ENCODE measurements around the gene CDH8. TPM values are rescaled to one million over a fixed set of nuclear protein-coding genes. Genes with fewer than 3 reads are reported as not detected.

Gene CDH8
- total RNA-seq, 1 experiment from 2014 or later, result not detected

DNA sequence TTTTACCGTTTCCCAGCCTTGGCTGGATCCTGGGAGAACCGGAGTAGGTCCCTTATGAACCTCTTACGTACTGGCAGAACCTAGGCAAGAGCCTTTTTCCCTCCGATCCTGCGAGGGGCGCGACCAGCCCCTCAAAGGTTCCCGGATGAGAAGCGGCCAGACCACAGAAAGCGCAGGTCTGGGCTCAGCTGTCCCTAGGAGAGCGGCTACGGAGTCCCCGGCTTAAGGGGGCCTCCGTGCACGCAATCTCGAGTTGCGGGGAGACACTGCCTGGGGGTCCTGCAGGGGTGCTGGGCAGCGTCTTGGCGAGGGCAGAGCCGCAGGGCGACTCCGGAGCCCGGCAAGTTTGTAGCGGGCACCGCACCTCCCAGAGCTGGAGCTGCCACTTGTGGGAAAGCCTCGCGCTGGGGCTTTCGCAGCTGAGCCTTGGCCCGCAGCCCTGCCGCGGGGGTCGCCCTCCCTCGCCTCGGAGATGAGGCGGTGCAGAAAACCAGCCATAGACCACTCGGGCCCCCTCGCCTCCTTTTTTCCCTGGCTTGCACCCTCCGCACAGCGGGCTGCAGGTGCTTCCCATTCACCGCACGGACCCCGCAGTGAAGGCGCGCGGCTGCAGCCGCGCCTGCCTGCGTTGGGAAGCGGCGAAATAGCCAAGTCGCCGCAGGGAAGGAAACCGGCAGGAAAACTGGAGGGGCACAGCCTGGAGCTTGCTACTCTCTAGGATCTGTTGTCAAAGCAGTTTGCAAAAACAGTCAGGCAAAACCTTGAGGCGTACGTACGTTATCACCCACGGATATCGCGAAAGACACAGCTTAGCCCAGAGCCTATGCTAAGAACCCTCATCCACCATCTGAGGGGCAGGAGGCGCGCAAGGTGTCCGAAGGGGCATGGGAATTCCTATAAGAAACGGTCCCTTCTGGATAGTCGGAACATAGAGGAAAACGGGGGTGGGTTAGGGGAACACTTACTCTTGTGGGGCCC lies 834 bp downstream of the CDH8 start:
- in situ Hi-C loops (cut with HindIII; ENCODE audit: low pct_unique_long_range_greater_than_20kb, low sequenced_read_pairs), result no loop called here
- no peak for DNase-seq (ENCODE audit: low read depth)

DNA sequence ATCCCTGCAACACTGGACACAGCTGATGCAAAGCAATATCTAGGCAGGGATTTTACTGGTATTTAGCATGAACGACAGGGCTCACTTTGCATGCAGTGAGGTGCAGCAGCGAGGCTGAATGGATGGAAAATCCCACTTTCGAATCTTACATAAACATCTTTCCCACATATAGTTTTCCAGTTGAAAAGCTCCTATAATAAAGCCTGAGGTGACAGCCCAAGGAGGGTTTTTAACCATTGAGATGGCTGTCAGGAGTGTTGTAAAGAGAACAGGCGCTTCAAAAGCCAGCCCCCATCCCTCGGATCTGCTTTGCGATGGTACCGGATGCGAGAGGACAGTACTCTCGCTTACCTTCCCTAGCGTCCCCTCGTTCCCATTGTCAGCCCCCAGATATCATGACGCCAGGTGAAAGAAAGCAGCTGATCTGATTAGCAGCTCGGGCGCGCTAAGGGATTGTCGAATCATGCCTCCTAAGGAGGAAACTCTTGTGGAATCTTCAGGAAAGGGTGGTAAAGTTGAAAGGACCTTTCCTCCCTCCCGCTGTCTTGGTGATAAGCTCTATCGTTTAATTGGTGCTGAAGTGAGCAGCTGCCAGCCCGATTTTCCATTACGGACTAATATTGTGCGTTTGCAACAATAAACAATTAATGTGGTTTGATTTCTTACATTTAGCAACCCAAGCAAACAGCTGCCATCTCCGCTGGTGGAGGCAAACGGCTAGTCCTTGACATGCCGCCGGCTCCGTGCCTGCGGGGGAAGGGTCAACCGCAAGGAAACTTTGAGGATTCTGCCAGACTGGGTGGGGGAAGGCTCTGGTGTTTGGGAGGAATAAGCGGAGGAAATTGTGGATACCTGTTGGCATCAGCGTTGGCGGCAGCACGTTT lies 1.8 kb downstream of the CDH8 start:
- in situ Hi-C loops (cut with HindIII; ENCODE audit: low pct_unique_long_range_greater_than_20kb, low sequenced_read_pairs), result no loop called here
- no peak for DNase-seq (ENCODE audit: low read depth)

DNA sequence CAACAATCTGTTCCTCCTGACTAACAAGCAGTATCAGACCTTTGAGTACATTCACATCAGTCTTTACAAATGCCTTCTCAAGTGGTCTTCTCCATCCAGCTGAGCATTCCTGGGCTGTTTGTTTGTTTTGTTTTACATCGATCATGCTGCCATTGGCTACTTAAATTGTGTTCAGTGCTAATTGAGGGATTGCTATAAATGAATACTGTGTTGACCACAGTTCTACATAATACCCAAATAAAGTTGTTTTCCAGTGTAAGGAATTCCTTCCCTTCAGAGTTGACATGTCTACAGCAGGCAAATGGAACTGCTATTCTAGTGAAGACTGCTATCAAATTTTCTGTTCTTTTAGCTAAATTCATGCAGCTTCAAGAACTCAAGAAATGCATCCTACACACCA lies 3.2 kb downstream of the CDH8 start:
- in situ Hi-C loops (cut with HindIII; ENCODE audit: low pct_unique_long_range_greater_than_20kb, low sequenced_read_pairs), result no loop called here

DNA sequence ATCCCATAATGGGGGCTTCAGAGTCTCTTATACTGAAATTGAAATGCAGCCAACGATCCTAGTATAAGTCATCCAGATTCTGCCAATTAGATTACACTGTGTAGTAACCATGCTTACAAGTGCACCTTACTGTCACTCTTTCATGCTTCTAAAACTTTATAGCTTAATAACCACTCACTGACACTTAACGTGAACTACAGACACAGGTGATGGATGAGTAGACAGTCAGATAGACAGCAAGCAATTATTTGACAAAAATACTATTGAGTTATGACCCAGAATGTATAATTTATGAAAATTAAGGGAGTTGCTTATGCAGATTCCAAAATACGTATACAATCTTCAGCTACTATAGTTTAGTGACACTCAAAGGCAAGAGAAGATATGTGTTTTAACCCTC lies 6.3 kb downstream of the CDH8 start:
- in situ Hi-C loops (cut with HindIII; ENCODE audit: low pct_unique_long_range_greater_than_20kb, low sequenced_read_pairs), result no loop called here
- no peak for DNase-seq (ENCODE audit: low read depth)

More for the DNA sequence above, 3.2 kb downstream of the CDH8 start:
- DNase-seq (ENCODE audit: low read depth), result no peak

DNA sequence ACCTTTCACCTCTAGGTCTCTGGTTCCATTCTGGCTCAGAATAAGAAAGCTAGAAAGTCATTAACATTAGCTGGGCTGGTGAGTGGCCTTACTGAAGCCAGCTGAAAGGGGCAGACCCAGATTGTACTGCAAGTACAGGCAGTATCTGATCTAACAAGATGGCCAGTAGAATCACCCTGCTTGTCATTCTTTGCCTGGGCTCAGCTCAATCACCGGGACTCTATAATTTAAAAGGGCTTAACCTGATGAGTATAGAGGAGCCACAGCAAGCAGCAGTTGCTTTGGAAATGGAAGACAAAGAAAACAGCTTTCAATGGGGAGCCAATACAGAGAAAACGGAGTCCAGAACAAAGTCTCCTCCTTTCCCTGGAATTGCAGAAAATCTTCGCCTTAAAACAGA lies 13.6 kb downstream of the CDH8 start:
- in situ Hi-C loops (cut with HindIII; ENCODE audit: low pct_unique_long_range_greater_than_20kb, low sequenced_read_pairs), result no loop called here
- no peak for DNase-seq (ENCODE audit: low read depth)

DNA sequence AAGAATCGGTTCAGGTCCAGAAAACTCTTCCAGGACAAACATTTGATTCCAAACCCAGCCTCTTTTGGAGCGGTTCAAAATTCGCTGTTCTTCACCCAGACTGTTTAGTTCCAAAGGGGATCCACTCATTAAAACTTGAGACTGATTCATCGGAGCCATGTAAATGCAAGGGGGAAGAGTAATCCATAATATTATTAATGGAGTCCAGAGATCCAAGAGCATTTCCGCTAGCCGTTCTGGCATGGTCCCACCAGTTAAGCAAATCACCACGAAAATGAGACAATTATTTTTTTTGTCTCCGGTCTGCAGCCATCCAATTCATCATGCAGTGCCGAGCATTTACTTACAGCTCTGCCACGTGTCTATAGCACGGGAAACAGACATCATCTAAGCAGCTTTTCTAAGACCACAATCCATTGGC lies 15.1 kb downstream of the CDH8 start:
- in situ Hi-C loops (cut with HindIII; ENCODE audit: low pct_unique_long_range_greater_than_20kb, low sequenced_read_pairs), result no loop called here
- no peak for DNase-seq (ENCODE audit: low read depth)

DNA sequence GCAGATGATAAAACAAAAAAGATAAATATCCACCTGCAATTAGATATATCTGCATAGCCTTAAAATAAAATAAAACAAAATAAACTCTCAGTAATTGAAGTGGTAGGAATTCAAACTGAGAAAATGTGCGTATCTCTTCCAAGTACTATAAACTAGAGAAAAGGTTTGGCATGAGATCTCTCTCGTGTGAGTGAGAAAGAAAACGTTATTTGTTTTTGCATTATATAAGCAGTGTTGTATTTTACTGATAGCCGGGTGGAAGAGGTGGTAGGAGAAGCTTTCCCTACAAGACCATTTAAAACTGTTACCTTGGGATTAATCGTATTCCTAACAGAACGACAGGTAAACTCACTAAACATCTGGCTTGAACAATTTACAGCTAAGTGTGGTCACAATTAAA lies 15.6 kb downstream of the CDH8 start:
- DNase-seq (ENCODE audit: low read depth), result no peak
- in situ Hi-C loops (cut with HindIII; ENCODE audit: low pct_unique_long_range_greater_than_20kb, low sequenced_read_pairs), result no loop called here

DNA sequence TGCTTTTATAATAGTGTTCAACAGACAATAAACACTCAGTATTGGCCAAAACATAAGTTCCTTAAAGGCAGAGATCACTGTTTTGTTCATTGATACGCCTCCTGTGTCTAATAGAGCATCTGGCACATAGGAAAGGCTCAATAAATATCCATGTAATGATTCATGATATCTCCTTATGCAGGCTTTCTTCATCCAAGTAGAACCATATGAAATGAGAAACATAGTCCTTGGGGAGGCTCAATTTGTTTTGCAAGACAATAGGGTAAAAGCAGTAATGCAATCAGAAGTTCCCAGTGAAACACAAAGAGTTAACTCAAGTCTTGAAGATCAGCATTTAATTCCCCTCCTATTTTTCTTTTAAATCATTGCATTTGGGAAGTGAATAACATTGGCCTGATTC lies 16.4 kb downstream of the CDH8 start:
- in situ Hi-C loops (cut with HindIII; ENCODE audit: low pct_unique_long_range_greater_than_20kb, low sequenced_read_pairs), result no loop called here
- no peak for DNase-seq (ENCODE audit: low read depth)

DNA sequence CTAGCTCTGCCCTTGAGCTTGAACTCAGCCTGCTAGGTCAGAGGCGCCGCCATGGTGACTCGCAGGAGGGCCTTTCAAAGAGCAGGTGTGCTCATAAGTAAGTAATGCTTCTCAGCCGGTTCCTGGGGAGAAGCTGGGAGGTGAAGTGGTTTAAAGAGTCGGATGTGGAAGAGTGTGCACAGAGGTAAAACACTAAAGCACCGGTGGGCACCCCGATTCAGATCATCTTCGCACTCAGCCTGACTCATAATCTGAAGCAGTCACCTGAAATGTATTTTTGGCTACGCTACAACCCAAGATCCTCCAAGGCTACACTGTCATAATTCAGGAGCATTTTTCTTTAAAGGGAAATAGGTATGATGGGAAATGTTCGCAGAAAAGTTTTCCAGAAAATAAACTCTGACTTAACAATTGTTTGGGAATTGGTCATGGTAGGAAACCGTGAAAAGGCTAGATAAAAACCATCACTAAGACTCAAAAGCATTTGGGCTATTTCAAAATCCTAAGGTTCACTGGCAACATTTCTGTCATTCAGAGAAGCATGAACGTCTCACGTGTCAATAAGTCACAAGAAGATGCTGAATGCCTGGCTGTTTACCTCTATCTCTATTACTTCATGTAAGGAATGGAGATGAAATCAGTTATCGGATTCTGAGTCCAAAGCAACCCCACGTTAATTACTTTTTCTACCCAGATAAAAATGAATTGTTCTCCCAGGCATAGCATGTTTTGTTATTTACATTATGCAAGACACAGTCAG lies 17.8 kb downstream of the CDH8 start:
- no peak for DNase-seq (ENCODE audit: low read depth)
- in situ Hi-C loops (cut with HindIII; ENCODE audit: low pct_unique_long_range_greater_than_20kb, low sequenced_read_pairs), result no loop called here

DNA sequence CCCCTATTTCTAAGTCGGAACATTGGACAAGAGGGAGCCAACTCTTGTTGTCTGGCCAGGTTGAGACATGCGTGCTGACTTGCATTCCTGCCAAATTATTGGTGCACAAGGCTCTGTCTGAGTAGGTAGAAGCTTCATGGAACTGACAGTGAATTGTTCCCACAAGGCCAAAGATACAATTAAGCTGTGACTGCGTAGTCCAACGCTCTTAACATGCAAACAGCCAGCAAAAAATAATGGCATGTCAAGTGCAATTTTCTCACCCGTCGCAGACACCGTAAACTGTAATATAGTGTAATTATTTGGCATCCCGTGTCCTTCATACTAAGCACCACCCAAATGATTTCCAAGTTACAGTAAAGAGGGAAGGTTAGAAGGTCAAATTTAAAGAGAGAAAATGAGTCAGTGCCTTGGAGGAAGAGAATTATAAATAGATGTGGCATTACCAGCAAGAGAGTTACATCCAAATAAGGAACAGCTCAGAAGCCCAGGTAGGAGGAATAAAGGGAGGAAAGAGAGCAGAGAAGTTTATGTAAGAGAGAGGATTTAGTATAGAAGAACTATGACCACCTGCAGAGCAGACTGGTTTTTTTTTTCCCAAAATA lies 21.8 kb downstream of the CDH8 start:
- in situ Hi-C loops (cut with HindIII; ENCODE audit: low pct_unique_long_range_greater_than_20kb, low sequenced_read_pairs), result no loop called here

DNA sequence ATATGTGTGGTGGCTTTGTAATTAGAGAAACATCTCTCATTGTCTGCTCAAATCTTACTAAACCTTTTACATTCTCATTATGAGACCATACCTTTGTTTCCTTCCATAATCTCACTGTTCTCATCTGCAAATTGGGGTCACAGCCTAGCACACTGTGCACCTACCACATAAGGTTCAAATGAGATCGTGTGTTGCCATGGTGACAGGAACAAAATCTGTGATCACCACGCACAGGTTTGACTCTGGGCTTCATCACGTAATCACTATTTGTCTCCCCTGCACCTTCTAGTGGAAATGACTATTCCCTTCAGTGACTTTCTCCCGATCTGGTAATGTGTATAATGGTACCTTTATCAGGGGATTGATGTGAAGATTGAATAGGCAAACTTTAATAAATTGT lies 26.1 kb downstream of the CDH8 start:
- no peak for DNase-seq (ENCODE audit: low read depth)
- in situ Hi-C loops (cut with HindIII; ENCODE audit: low pct_unique_long_range_greater_than_20kb, low sequenced_read_pairs), result no loop called here

More for the DNA sequence above, 21.8 kb downstream of the CDH8 start:
- no peak for DNase-seq (ENCODE audit: low read depth)

DNA sequence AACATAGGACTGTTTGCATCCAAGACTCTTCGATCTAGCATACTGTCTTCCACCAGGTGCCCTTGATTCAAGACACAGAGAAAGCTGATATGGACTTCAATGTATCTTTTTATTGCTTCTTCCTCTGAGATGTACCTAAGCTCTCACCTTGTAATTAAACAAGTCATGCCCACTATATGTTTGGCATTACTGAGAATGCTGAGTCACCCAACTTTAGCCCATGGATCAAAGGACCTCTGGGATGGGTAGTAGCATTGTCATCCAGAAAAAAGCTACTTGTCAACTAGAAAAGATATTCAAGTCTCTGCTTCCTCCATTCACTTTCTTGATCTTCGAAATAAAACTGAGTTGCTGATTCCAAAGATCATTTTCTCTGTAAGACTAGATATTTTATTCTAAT lies 37.8 kb downstream of the CDH8 start:
- DNase-seq (ENCODE audit: low read depth), result no peak
- in situ Hi-C loops (cut with HindIII; ENCODE audit: low pct_unique_long_range_greater_than_20kb, low sequenced_read_pairs), result no loop called here

DNA sequence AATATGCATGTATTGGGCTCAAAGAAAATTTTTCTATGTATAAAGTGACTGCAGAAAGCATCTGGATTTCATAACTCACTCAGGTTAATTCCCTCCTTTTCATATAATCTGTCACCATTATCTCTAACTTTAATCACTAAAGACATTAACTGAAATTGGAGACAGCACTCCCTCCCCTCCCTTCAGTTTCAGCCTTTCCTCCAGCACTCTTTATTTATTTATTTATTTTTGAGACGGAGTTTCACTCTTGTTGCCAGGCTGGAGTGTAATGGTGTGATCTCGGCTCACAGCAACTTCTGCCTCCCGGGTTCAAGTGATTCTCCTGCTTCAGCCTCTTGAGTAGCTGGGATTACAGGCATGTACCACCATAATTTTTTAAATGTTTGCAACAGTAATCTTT lies 43.1 kb downstream of the CDH8 start:
- in situ Hi-C loops (cut with HindIII; ENCODE audit: low pct_unique_long_range_greater_than_20kb, low sequenced_read_pairs), result no loop called here

DNA sequence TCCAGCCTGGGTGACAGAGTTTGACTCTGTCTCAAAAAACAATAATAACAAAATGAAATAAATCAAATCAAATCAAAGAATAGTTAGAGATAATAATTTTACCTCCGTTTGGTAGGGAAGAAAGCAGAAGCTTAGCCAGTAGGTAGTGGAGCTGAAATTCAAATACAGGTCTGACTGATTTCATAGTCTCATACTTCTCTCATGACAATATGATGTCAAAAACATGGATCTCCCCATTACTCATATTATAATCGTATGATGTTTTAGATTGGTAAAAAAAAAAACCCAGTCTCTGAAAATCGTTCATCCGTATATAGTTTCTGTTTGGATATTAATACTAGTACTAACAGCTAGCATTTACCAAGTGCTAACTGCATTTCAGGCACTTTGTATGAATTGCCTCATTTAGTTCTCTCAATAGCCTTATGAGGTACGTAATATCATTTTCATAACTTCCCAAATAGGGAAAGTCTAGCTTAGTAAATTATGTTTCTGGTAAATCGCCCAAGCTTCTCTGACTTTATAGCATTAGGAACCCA lies 48.7 kb downstream of the CDH8 start:
- in situ Hi-C loops (cut with HindIII; ENCODE audit: low pct_unique_long_range_greater_than_20kb, low sequenced_read_pairs), result no loop called here
- no peak for DNase-seq (ENCODE audit: low read depth)

More for the DNA sequence above, 43.1 kb downstream of the CDH8 start:
- DNase-seq (ENCODE audit: low read depth), result no peak

DNA sequence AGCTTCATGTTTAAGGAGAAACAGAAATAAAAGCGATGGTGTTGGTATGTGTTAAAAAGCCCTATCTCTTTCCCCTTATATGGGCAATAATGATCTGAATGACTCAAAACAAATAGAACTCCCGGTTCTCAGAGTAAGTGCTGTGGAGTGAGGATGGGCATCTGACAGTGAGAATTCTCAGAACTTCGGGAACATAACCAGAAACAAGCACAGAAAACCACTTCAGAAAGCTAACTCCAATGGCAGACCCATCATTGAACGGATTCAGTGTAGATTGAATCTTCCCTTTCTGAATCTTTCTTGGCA lies 67.2 kb downstream of the CDH8 start:
- no peak for DNase-seq (ENCODE audit: low read depth)
- in situ Hi-C loops (cut with HindIII; ENCODE audit: low pct_unique_long_range_greater_than_20kb, low sequenced_read_pairs), result no loop called here

DNA sequence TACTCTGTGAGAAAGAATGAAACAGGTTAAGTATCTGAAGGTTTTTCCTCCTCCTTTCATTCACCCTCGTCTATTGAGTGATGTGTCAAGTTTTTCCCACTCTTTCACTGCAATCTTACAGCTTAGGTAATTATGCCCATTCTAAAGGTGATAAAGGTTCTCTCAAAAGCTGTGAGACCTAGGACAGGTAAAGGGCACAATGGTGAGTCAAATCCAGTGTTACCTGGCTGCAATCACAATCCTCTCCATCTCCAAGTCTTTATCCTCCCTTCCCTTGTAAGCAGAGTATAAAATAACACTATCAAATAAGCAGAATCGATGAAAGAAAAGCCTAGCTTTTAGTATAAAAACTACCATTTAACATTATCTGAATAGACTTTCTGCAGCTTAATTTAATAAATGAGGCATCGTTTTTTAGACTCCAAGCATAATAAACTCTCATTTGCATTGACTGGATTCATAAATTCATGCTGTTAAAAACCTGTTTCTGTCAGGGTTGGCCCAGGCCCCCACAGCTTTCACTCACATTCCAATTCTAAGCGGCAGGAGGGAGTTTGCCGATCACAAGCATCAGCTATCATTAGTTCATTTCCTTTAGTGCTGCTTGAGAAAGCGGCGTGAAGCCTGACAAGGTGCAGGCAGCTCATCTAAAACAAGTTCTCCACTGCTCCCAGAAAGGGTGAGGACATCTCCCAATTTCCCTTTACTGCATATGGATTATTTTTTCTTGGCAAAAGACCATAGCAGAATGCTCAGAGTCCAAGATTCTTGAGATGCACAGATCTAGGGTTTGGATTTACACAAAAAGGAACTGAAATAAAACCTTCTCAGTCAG lies 67.8 kb downstream of the CDH8 start:
- in situ Hi-C loops (cut with HindIII; ENCODE audit: low pct_unique_long_range_greater_than_20kb, low sequenced_read_pairs), result no loop called here
- no peak for DNase-seq (ENCODE audit: low read depth)

Data from Caki2 (cell line).